NCI-H2196 treated with DMSO at 0.1 percent for 48 hours (cell line): Measurements from ENCODE around the gene CHMP3.
"Not testable (repeated sequence)": the region's sequence is repeated elsewhere in the genome, so short reads cannot be mapped to it uniquely, and the experiment has no call there.

Source experiments
- DNase-seq: peaks from one replicate; lab custom pipeline; 2025; ENCODE audit not compliant: unreplicated experiment; lab: John Stamatoyannopoulos, UW

CHMP3 gene

DNA sequence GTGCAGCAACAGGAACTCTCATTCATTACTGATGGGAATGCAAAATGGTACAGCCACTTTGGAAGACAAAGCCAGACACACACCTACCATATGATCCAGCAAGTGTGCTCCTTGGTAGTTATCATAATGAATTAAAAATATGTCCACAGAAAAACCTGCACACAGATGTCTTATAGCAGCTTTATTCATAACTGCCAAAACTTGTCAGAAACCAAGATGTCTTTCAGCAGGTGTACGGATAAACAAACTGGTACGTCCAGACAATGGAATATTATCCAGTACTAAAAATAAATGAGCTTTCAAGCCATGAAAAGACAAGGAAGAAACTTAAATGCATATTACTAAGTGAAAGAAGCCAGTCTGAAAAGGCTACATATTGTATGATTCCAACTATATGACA, 50.4 kb downstream of the CHMP3 start:
- no peak for DNase-seq

GRCh38 chr2:86512034-86512433, 51.2 kb downstream of the CHMP3 start:
- no peak for DNase-seq

DNA sequence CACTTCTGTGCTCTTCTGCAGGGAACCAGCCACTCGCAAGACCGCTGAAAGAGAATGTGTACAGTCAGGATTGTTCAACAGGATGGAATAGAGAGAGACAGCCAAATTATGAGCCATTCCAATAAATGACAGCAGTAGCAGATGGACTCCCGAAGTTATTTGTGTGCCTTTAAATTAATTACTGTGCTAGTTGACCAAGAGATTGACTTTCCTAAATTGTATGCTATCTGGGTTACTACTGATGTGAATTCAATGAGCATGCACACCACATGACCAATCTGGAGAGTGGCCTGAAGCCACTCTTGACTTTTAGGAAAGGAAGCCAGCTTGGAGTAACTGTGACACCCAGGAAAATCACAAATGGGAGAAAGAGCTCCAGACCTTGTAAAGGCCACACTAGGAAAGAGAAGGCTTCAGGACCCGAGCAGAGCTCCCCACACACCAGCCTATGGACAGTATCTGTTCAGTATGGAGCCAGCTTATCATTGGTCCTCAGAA, 52.8 kb downstream of the CHMP3 start:
- DNase-seq: no peak

GRCh38 chr2:86507600-86507999, 55.6 kb downstream of the CHMP3 start:
- no peak for DNase-seq

GRCh38 chr2:86500325-86501083, 62.7 kb downstream of the CHMP3 start:
- DNase-seq: no peak

GRCh38 chr2:86499326-86499725, 63.9 kb downstream of the CHMP3 start:
- no peak for DNase-seq

GRCh38 chr2:86498468-86499260, 64.6 kb downstream of the CHMP3 start:
- no peak for DNase-seq

DNA sequence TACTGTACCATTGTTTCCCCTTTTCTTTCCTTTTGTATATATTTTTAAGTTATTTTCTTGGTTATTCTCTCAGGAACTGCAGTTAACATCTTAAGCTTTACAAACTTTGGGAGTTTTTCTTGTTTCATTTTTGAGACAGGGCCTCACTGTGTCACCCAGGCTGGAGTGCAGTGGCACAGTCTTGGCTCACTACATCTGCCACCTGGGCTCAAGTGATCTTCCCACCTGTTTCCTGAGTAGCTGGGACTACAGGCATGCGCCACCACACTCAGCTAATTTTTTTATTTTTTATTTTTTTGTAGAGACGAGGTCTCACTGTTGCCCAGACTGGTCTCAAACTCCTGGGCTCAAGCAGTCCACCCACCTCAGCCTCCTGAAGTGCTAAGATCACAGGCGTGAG, 66.9 kb downstream of the CHMP3 start:
- not testable (repeated sequence) for DNase-seq

DNA sequence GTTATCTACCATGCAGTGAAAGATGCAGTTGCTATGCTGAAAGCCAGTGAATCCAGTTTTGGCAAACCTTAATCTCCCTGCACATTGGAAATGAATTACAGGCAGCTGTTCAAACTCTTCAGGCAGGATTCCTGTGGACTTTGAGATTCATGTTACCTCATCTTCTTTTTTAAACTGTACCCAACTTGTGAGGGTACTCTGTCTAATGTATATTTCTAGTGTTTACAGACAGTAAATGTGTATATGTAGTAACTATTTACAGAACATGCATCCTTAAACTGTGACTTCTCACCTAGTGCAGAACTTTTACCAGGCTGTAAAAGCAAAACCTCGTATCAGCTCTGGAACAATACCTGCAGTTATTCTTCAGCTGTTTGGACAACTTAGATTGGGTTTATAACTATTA, 71.2 kb downstream of the CHMP3 start:
- no peak for DNase-seq

DNA sequence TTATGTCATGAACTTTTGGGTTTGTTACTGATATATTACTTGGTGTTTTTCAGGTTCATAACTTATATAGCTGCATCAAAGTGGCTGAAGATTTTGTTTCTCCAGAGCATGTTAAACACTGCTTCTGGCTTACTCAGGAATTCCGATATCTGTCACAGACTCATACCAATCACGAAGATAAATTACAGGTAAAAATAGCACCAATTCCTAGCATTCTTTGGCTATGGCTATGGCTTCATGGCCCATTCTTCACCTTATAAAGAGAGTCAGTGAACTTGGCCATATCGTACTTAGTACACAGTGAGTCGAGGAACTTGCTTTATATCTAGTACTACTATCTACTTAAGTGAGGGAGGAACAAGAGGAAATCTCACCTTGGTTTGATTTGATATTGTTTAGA, 72.2 kb downstream of the CHMP3 start:
- no peak for DNase-seq

- DNase-seq: no peak
Measured at GRCh38 chr2:86490245-86490644, 73.0 kb downstream of the CHMP3 start.

DNA sequence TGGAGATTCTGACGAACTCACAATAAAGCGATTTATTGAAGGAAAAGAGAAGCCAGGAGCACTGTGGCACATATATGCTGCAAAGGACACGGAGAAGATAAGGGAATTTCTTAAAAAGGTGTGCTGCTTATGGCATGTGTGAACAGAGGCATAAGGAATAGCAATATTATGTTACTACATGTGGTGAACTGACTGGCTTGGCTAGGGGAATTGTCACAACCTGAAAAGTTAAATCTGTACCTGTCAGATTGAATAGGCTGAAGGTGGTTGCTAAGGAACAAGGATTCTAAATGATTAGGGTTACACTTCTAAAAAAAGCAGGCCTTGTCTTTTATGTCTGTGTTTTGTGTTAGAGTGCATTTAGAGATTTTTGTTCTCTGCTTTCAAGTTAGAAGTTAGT, 73.7 kb downstream of the CHMP3 start:
- DNase-seq: no peak

- no peak for DNase-seq
Measured at GRCh38 chr2:86488561-86489250, 74.5 kb downstream of the CHMP3 start.

- no peak for DNase-seq
Measured at GRCh38 chr2:86487062-86487461, 76.2 kb downstream of the CHMP3 start.

- DNase-seq: no peak
Measured at GRCh38 chr2:86485802-86486201, 77.4 kb downstream of the CHMP3 start.

DNA sequence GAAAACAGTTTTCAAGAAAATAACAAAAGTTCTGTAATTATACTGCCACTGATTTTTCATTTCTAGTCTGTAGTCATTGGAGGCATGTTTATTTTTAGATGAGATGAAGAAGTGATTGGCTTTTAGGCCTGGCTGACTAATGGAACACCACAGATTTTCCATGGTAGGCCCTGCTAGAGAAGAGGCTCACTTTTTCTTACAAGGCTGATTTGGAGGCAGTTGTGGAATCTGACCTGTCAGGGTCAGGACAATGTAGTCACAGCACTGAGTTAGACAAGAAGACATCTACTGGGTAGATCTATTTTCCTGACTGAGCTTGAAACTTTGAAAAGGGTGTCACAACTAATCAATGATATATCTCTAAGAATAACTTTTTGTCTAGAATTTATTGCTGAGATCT, 78.1 kb downstream of the CHMP3 start:
- no peak for DNase-seq

- DNase-seq: no peak
Measured at GRCh38 chr2:86484385-86484784, 78.9 kb downstream of the CHMP3 start.

- no peak for DNase-seq
Measured at GRCh38 chr2:86482034-86482433, 81.2 kb downstream of the CHMP3 start.

DNA sequence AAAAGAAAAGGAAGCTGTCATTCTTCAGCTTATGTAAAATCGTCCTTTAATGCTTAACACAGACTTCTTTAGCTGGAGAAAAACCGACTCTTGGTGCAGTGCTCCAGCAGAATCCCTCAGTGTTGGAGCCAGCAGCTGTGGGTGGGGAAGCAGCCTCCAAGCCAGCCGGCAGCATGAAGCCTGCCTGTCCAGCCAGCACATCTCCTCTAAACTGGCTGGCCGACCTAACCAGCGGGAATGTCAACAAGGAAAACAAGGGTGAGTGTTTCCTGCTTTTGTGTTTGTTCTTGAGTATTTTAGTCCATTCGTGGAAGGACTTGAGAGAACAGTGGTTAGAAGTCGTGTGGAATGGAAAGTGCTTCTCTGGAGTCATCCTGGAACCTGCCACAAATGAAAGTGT, 83.1 kb downstream of the CHMP3 start:
- no peak for DNase-seq

DNA sequence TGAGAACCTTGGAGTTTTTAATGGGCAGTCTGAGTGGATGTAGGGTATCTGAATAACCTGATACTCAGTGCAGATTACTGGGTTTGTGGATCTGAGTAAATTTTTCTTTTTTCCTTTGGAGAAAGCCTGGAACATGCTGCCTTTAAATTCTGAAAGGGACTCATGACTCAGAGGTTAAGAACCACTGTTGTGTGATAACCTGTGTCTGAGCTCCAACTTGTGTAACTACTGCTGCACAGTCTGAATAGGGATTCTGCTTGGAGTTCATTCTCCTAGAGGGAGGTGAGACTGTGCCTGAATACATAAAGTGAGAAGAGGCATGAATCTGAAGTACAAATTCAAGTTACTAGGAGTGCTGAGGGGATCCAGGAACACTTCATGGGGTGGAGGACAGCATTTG, 85.9 kb downstream of the CHMP3 start:
- no peak for DNase-seq

- DNase-seq: no peak
Measured at GRCh38 chr2:86476918-86477317, 86.3 kb downstream of the CHMP3 start.

- DNase-seq: no peak
Measured at GRCh38 chr2:86476092-86476491, 87.2 kb downstream of the CHMP3 start.
